GM21390 (cell line): ENCODE results near the gene CPNE6.
"Not testable (repeated sequence)": the region's sequence is repeated elsewhere in the genome, so short reads cannot be mapped to it uniquely, and the experiment has no call there.

Source experiments
- ATAC-seq: cut with Tn5 transposase; IDR thresholded peaks from one replicate; pipeline ENCODE4 v1.9.1; 2021; ENCODE audit not compliant: unreplicated experiment

Gene CPNE6

GRCh38 chr14:24102357-24103048 is 31.1 kb downstream of the CPNE6 start:
- no peak for ATAC-seq

GRCh38 chr14:24103451-24103850 is 32.1 kb downstream of the CPNE6 start:
- ATAC-seq = no peak

- ATAC-seq = not testable (repeated sequence)
These were observed 34.4 kb downstream of the CPNE6 start for GRCh38 chr14:24105609-24106239.

GRCh38 chr14:24106672-24107271 is 35.4 kb downstream of the CPNE6 start:
- no peak for ATAC-seq

GRCh38 chr14:24108336-24108874 is 37.0 kb downstream of the CPNE6 start:
- peak; percentile 34 for ATAC-seq

- ATAC-seq = no peak
These were observed 38.7 kb downstream of the CPNE6 start for GRCh38 chr14:24110060-24110459.

- ATAC-seq = no peak
These were observed 39.2 kb downstream of the CPNE6 start for GRCh38 chr14:24110523-24110922.

- ATAC-seq = no peak
These were observed 42.0 kb downstream of the CPNE6 start for GRCh38 chr14:24113379-24113800.

GRCh38 chr14:24113801-24114531 is 42.6 kb downstream of the CPNE6 start:
- ATAC-seq = peak; percentile 20

GRCh38 chr14:24114532-24115421 is 43.4 kb downstream of the CPNE6 start, which contains the start of the genes DCAF11 and NRL:
DCAF11 (plus strand) TSS chr14:24114777; CDS start chr14:24115595, 818 bp downstream.
NRL (minus strand) TSS chr14:24114949; CDS start chr14:24082848, 32,101 bp downstream.
- peak; percentile 85 for ATAC-seq

- ATAC-seq = no peak
These were observed 44.2 kb downstream of the CPNE6 start for GRCh38 chr14:24115422-24116127.

GRCh38 chr14:24116128-24116814 is 44.9 kb downstream of the CPNE6 start:
- ATAC-seq = no peak

GRCh38 chr14:24117179-24117578 is 45.8 kb downstream of the CPNE6 start:
- ATAC-seq = no peak

GRCh38 chr14:24119691-24120090 is 48.3 kb downstream of the CPNE6 start:
- ATAC-seq = no peak

GRCh38 chr14:24121210-24121609 is 49.8 kb downstream of the CPNE6 start:
- ATAC-seq = no peak

GRCh38 chr14:24122416-24122815 is 51.1 kb downstream of the CPNE6 start:
- ATAC-seq = no peak

- ATAC-seq = no peak
These were observed 51.5 kb downstream of the CPNE6 start for GRCh38 chr14:24122898-24123297.

- ATAC-seq = no peak
These were observed 52.4 kb downstream of the CPNE6 start for GRCh38 chr14:24123424-24124417.
